NB4 (cell line): ENCODE measurements around the gene TVP23C.

Source experiments
- MAX ChIP-seq: IDR thresholded peaks from 2 replicates; pipeline ENCODE4 v1.6.1; 2011; ENCODE audit warnings: low read depth, low read length
- POLR2A ChIP-seq: IDR thresholded peaks from 2 replicates; pipeline ENCODE4 v1.6.1; 2011; ENCODE audit warnings: mild to moderate bottlenecking; ENCODE audit not compliant: insufficient read length; ENCODE audit errors: extremely low read depth
- TF ChIP-seq, protein P1 (sequence below): IDR thresholded peaks from one replicate; pipeline ENCODE4 v1.5.1; 2012; ENCODE audit warnings: low read depth, low read length

- TF ChIP-seq, protein P1, sequence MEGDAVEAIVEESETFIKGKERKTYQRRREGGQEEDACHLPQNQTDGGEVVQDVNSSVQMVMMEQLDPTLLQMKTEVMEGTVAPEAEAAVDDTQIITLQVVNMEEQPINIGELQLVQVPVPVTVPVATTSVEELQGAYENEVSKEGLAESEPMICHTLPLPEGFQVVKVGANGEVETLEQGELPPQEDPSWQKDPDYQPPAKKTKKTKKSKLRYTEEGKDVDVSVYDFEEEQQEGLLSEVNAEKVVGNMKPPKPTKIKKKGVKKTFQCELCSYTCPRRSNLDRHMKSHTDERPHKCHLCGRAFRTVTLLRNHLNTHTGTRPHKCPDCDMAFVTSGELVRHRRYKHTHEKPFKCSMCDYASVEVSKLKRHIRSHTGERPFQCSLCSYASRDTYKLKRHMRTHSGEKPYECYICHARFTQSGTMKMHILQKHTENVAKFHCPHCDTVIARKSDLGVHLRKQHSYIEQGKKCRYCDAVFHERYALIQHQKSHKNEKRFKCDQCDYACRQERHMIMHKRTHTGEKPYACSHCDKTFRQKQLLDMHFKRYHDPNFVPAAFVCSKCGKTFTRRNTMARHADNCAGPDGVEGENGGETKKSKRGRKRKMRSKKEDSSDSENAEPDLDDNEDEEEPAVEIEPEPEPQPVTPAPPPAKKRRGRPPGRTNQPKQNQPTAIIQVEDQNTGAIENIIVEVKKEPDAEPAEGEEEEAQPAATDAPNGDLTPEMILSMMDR, result no peak
- no peak for TF ChIP-seq POLR2A
- no peak for TF ChIP-seq MAX
These were observed 94.0 kb downstream of the TVP23C start for GRCh38 chr17:15469260-15469659.
